Hematopoietic multipotent progenitor cell (in vitro differentiated cells): ENCODE results near the gene NEK11. TPM values are rescaled to one million over a fixed set of nuclear protein-coding genes. Genes with fewer than 3 reads are reported as not detected.
A peak's percentile ranks its signal among the peaks of the same experiment; 100 is the strongest.

Source experiments
- DNase-seq, 3 donors: peaks; one replicate each; pipeline ENCODE4 v3.0.0-alpha.2; 2011 to 2015; ENCODE audit warnings: low read depth in 2 of 3, low spot score in 2 of 3
- total RNA-seq: library from RNA; depleted of rRNA; stranded (reverse); fragments of >200 nt; gene quantifications from one replicate; pipeline ENCODE4 v1.2.3, GENCODE V29; 2012

Gene NEK11
- total RNA-seq = 2.2 TPM

- peak; percentile 76 to 92 (median 92) for DNase-seq
These were observed at the start of gene NEK11, which contains the start of gene ASTE1 for GRCh38 chr3:131026321-131027151. NEK11 (plus strand) TSS chr3:131026877; CDS start chr3:131029709, 2,832 bp downstream. ASTE1 (minus strand) TSS chr3:131026825; CDS start chr3:131025306, 1,519 bp downstream.

DNA sequence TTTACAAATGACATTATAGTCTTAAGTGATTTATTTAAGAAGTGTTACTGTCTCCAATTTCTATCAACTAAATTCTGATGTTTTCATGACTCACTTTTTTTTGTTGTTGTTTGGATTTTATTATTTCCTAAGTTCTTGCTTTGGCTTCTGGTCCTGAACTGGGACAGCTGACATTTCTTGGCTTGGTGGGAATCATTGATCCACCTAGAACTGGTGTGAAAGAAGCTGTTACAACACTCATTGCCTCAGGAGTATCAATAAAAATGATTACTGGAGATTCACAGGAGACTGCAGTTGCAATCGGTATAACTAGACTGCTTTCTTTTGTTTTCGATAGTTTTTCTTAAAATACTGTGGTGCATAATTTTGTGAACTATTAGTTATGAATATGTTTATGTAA lies 47.6 kb upstream of the NEK11 start:
- DNase-seq = no peak

- DNase-seq = no peak
These were observed 45.2 kb upstream of the NEK11 start for GRCh38 chr3:130981469-130981868.

GRCh38 chr3:130990282-130990681 lies 36.4 kb upstream of the NEK11 start:
- no peak for DNase-seq

DNA sequence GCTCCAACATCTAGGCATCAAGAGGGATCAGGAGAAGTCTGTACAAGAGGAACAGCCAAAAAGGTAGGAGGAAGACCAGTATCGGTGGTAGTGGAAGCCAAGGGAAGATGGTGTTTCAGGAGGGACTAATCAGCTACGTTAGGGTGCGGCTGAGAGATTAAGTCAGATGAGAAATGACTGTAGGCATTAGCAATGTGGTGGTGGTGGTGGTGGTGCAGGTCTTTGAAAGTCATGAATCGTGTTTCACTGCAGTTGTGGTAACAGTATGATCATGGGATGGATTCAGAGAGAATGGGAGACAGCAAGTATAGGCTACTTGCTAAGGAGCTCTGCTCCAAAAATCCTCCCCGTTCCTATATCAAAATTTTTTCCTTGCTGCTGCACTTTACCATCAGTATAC lies 35.6 kb upstream of the NEK11 start:
- DNase-seq = no peak

- DNase-seq = no peak
These were observed 34.3 kb upstream of the NEK11 start for GRCh38 chr3:130992344-130992743.

- DNase-seq = no peak
These were observed 29.4 kb upstream of the NEK11 start for GRCh38 chr3:130997289-130997688.

- DNase-seq = no peak
These were observed 25.6 kb upstream of the NEK11 start for GRCh38 chr3:131001071-131001470.

- DNase-seq = no peak
These were observed 22.1 kb upstream of the NEK11 start for GRCh38 chr3:131004603-131005002.

DNA sequence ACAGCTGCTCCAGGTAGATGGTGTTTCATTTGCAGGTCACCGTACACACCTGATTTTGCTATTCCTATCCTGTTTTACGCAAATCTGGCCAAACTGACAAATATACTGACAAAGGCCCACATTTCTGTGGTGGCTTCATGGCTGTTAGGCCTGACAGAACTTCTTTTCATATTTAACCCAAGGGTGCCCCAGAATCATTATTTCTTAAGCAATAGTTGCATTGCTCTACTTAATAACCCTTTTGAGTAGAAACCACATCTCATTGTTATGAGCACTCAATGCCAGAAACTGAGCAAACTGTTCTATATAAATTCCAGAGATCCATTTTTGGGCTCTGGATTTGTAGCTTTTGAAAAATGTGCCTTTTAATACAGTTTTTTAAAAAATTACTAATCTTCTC lies 19.4 kb upstream of the NEK11 start:
- DNase-seq = no peak

- no peak for DNase-seq
These were observed 18.9 kb upstream of the NEK11 start for GRCh38 chr3:131007782-131008181.

DNA sequence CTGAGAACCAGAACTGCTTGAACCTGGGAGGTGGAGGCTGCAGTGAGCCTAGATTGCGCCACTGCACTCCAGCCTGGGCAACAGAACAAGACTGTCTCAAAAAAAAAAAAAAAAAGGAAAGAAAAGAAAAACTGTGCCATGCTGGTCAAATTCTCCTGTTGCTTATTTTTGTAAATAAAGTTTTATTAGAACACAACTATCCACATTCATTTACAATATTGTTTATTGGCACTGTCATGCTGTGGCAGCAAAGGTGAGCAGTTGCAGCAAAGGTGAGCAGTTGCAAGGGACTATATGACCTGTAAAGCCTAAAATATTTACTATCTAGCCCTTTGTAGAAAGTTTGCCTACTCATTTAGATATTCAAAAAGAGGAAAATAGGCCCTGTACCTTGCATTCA lies 18.4 kb upstream of the NEK11 start:
- DNase-seq = no peak

DNA sequence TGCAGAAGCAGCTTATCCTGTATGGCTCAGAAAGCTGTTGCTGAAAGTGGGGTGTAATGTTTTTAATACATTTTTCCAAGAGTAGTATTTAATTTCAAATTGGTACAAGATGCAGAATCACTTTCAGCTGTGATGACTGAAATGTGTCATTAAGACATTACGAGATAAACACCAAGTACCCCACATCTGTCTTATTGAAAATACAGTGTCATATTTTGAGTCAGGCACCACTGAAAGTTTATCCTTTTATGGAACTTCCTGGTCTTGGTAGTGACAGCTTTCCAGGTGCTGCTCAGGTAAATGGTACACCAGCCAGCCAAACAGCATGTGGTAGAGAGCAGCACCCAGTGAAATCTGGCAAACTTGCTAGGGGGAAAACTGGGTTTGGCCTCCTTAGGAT lies 17.0 kb upstream of the NEK11 start:
- DNase-seq = no peak

- no peak for DNase-seq
These were observed 7.7 kb upstream of the NEK11 start for GRCh38 chr3:131018970-131019369.

DNA sequence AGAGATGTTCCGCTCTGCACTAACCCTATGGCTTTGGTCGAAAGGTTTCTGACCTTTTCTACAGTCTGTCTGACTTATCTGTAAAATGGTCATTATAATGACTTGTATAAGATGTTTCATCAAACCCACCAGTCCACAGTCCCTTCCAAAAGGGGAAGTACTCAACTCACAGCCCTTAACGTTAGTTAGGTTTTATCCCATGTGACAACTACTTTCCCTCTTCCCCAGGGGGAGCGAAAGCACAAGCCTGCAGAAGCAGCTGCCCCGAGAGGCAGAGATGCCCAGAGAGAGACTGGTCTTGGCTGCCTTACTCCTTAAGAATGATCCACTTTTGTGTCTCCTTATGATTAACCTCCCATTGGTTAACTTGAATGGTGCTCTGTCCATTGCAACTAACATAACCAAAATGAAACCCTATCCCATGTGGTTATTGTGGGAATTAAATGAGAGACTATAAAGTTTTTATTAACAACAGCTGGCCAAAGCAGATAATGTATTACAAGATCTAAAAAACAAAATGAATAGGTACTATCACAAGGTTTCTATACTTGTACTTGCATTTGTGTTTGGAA lies 6.5 kb upstream of the NEK11 start:
- peak in 2 of 3 donors; percentile 67 to 80 for DNase-seq

DNA sequence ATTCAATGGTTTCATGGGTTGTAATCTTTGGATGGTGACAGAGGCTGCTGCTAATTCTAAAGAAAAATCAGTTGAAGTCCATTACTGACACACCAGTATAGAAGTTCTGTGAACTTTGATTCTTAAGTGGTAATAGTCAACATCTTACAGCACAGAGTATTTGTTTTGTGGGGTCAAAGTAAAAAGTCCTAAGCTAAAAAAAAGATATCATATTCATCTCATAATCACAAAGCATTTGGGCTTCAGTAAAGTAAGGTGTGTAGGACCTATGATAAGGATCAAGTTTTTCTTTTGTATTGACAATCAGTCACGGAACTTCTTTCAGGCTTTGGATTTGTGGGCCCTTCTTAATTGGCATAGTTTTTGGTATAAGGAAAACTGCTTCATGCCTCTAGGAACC lies 1.1 kb upstream of the NEK11 start:
- no peak for DNase-seq

DNA sequence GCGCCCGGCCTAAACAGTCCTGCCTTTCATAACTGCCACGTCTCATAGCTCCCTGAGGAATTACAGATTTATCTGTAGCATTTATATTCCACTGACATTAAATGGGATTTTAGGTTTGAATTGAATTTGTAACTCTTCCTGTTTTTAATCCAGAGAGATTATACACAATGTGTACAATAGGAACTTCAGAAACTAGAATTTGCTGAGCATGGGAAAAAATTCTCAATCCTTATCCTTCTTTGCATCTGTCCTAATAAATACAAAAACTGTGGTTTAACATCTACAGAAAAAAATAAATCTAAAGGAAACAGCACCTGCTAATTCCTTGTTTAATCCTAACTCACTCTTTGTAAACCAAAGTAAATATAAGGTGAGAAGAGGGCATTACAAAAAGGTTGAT lies 2.2 kb downstream of the NEK11 start:
- no peak for DNase-seq

DNA sequence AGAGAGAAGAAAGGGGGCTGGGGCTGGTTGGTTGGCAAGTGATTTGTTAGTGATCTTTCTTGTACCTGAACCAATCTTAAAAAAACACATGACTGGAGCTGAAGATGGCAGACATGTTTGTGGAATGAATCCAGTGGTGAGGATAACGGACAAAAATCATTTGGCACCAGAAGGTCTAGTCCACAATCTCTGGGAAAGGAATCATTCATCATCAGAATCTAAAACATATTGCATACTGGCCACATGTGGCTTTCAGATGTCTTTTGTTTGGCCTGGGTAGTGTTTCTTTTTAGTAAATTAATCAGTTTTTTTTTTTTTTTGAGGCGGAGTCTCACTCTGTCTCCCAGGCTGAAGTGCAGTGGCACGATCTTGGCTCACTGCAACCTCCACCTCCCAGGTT lies 5.0 kb downstream of the NEK11 start:
- DNase-seq = no peak

- DNase-seq = peak in 2 of 3 donors; percentile 40 to 70
These were observed 6.9 kb downstream of the NEK11 start for GRCh38 chr3:131033480-131034080.

- no peak for DNase-seq
These were observed 9.6 kb downstream of the NEK11 start for GRCh38 chr3:131036200-131036816.

DNA sequence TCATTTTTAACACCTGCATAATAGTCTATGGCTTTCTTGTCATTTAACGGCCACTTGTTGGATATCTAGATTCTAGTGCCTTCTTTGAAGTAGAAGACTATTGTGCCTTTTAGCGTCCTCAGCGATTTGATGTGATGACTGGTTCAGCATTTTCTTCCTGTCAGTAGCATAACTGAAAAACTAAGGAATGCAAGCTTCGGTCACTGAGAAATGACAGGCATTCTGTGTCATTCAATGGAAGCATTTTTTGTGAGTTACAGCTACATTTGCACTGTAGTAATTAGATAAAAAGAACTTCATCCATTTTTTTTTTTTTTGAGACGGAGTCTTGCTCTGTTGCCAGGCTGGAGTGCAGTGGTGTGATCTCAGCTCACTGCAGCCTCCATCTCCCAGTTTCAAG lies 10.3 kb downstream of the NEK11 start:
- no peak for DNase-seq
